GM21619 (cell line): Measurements from ENCODE around the gene SHISA9.

Source experiments
- ATAC-seq: cut with Tn5 transposase; IDR thresholded peaks from one replicate; pipeline ENCODE4 v1.9.1; 2021; ENCODE audit not compliant: unreplicated experiment

Gene SHISA9

DNA sequence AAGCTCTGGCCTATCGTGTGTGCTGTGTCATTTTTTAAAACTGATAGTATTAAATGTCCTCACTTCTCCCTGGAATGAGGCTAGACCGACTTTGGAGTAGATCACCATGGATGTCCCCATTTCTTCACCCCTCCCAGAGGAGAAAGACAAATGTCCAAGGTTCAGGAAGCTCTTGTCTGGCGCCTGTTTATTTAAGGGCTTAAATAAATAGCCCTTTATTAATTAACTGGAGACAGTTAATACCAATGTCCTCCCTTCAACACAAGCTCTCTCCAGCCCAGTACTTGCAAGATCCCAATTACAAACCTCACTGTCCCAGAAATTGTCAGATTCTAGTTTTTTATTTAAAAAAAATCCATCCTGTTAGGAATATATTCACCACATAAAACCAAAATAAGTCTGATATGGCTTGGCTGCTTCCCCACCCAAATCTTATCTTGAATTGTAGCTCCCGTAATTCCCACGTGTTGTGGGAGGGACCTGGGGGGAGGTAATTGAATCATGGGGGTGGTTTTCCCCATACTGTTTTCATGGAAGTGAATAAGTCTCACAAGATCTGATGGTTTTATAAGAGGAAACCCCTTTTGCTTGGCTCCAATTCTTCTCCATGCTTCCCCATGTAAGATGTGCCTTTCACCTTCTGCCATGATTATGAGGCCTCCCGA, 344.4 kb downstream of the SHISA9 start:
- no peak for ATAC-seq

DNA sequence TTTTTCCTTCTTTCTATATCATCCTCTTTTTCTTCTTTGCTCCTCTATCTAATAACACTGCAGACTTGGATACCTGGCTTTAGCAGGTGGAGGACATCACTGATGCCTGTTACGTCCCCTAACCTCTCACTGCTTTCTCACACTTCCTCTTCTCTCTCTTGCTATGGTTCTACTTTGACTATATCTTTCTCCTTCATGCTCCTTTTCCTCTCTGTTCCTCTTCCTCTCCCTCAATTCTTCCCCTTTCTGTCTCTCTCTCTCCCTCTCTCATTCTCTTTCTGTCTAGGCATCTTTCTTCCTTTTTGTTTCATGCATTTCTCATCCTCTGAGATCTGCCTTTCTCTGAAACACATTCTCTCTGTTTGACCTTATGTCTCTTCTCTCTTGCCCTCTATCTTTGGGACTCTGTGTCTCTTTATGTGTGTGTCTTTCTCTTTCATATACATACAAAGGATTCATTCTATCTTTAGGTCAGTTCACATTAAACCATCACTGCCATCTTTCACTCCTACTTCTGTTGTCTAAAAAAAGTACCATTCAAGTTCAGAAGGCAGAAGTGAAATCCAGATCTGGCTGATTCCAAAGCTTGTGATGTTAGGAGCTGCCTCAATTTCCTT, 353.7 kb downstream of the SHISA9 start:
- ATAC-seq, result no peak

DNA sequence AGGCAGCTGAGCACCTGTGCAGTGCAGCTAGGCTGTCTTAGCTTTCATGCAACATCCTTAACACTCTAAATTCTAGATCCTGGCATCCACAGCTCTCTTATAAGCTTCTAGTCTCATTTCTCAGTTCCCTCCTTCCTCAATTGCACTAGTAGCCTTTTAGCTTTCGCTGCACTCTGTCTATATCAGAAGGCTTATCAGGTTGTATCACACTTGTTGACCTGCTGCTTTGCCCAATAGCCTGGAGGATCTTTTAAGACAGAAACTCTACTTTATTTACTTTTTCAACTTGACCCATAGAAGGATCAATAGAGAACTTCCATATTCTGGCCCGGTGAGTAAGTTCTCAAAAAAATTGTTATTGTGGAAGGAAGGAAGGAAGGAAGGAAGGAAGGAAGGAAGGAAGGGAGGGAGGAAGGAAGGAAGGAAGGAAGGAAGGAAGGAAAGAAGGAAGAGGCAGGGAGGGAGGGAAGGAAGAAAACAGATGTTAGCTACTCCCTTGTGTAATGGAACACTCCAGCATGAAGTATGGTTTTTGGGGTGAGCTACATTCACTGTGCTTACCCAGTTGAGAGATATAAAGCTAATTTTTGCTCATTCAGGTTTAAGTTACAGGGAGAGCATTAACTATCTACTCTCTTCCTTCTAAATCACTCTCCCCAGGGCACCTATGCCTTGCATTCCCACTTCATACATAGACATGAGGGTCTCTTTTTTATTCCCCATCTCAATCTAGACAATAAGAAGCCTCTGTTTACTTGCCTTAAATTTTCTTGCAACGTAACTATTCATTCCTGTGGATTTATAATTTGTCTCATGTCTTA, 361.1 kb downstream of the SHISA9 start:
- no peak for ATAC-seq

DNA sequence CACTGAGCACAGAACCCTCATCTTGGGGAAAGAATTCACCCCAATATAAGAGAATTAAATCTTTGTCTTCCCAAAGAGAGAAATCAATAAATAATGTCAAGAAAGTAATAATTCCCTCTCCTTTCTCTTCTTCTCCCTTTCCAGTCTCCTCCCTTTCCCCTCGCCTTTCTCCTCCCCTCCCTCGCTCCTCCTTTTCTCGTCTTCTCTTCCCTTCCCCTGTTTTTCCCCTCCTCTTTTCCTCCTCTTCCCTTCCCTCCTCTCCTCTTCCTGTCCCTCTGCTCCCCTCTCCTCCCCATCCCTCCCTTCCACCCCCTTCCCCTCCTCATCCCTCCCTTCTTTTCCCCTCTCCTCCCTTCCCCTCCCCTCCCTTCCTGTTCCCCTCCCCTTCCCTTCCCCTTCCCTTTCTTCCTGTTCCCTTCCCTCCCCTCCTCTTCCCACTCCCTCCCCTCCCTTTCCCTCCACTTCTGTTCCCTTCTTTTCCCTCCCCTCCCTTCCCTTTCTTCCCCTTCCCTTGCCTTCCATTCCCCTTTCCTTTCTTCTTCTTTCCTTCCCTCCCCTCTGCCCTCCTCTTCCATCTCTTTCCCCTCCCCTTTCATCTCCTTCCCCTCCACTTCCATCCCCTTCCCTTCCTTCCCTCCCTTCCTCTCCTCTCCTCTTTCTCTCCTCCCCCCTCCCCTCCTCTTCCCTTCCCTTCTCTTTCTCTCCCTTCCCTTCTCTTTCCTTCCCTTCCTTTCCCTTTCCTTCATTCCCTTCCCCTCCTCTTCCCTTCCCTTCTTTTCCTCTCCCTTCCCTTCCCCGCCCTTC, 363.6 kb downstream of the SHISA9 start:
- no peak for ATAC-seq

DNA sequence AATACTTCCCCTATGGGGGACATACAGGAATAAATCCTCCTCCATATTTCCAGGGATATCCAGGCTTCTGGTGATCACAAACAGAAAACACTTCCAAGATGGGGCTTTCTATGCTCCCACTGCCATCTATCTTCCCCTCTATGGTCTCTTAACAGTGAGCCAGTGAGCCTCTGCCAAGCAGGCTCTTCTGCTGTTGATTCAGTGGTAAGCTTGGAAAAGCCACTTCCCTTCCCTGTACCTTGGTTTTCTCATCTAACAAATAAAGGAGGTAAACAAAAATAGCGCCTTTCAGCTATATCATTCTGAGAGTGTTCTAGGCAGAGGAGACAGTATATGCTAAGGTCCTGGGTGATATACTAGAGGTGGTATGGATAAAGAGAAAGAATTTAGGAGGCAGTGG, 368.0 kb downstream of the SHISA9 start:
- ATAC-seq, result no peak

DNA sequence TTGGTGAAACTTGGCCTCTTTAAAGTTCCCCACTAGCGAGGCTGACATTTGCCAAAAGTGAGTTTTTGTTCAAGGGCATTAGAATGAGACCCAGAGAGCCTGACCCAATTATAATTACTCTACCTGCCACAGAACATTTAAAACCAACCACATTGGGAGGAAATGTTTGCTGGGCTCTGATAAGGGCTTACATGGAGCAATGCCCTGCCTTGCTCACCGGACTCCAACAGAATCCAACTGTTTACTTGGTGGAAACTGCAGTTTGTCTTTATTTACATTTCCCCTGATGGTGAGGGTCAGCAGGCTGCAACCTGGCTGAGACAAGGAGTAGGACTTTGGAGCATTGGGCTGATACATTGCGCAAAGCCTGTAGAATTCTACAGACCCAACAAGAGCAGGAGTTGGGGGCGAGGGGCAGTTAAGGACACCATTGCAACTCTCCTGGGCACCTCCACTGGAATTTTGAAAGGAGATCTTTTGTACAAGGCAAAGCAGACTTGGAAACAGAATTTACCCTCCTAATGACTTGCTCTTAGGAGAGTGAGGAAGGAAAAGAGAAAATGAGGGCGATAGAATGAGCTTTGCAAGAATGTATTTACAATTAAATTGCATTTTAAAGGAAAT, 368.6 kb downstream of the SHISA9 start:
- no peak for ATAC-seq

DNA sequence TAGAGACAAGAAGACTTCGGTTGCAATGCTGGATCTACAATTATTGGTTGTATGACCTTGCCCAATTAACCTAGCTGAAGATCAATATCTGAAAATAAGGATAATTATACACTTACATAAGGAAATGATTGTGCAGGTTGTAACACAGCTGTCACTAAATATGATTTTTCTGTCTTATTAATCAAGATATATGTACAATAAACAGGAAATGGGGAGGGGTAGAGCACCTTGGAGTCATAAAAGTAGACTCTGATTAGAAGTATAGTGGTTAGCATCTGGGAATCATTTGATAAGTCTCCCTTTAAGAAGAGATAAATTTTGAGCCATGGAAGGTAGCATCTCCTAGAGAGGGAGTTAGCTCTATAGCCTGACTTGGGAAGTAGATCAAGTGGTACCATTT, 369.2 kb downstream of the SHISA9 start:
- no peak for ATAC-seq

DNA sequence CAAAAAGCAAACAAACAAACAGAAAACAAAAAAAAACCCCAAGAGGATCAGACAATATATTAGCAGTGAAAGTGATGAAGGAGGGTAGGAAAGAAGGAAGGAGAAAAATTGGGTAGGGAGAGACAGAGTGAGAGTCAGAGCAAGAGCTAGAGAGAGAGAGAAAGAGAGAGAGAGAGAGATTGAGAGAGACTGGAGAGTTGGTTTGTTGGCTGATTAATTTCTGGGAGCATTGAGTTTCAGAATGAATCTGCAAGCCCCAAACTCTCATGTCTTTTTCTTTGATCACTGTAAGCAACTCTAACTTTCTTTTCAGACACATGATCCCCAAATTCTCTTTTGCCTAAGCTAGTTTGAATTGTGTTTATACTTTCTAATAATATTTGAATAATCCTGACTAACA, 388.1 kb downstream of the SHISA9 start:
- ATAC-seq, result no peak
